H1 (cell line): ENCODE data around the gene ABI2. TPM values are rescaled to one million over a fixed set of nuclear protein-coding genes. Genes with fewer than 3 reads are reported as not detected.
A peak's percentile ranks its signal among the peaks of the same experiment; 100 is the strongest.

Experiments
- CTCF ChIA-PET: fragments of 300-600 bp; sonication (Branson Sonifier 250); formaldehyde crosslinking; loops from one replicate; lab custom pipeline; 2021; ENCODE audit not compliant: partially characterized antibody; lab: Charles Lee
- POLR2A ChIA-PET: fragments of 300-600 bp; sonication (Branson Sonifier 250); formaldehyde crosslinking; loops from one replicate; lab custom pipeline; 2021; ENCODE audit warnings: inconsistent platforms; ENCODE audit not compliant: partially characterized antibody; lab: Charles Lee
- DNase-seq, 2 experiments: peaks; one replicate each; pipeline versions ENCODE4 v3.0.0 to v3.0.0-alpha.2; 2010 to 2022; ENCODE audit warnings: low spot score in 2 of 2, low read depth in 1 of 2, mixed read lengths in 1 of 2
- FAIRE-seq: peaks from 2 replicates; lab custom pipeline; 2011; peaks lifted over from hg19 to GRCh38; lab: Jason Lieb, UNC
- H2AFZ ChIP-seq: 2 replicates; pipeline ENCODE4 v1.8.1; 2012; ENCODE audit warnings: low read length, inconsistent platforms
- H2AK5ac ChIP-seq: 2 replicates; pipeline ENCODE4 v1.6.1; 2013; ENCODE audit warnings: low read depth, low read length
- H2BK120ac ChIP-seq: replicated peaks from 2 replicates; pipeline ENCODE3; 2013; ENCODE audit warnings: low read depth, low read length, inconsistent platforms
- H2BK12ac ChIP-seq: 2 replicates; pipeline ENCODE4 v1.6.1; 2013; ENCODE audit warnings: low read depth, low read length
- H2BK15ac ChIP-seq: 2 replicates; pipeline ENCODE4 v1.6.1; 2013; ENCODE audit warnings: low read length
- H2BK20ac ChIP-seq: 2 replicates; pipeline ENCODE4 v1.6.1; 2013; ENCODE audit warnings: low read length
- H2BK5ac ChIP-seq: 2 replicates; pipeline ENCODE4 v1.6.1; 2013; ENCODE audit warnings: low read depth, low read length
- H3K14ac ChIP-seq: 2 replicates; pipeline ENCODE4 v1.6.1; 2013; ENCODE audit warnings: inconsistent platforms; ENCODE audit not compliant: insufficient read length
- H3K18ac ChIP-seq: 2 replicates; pipeline ENCODE4 v1.6.1; 2013; ENCODE audit warnings: low read length; ENCODE audit errors: extremely low read depth
- H3K23ac ChIP-seq: 2 replicates; pipeline ENCODE4 v1.6.1; 2013; ENCODE audit warnings: inconsistent platforms; ENCODE audit not compliant: insufficient read length
- H3K23me2 ChIP-seq: 2 replicates; pipeline ENCODE4 v1.6.1; 2013; ENCODE audit warnings: low read depth, low read length
- H3K27ac ChIP-seq: 2 replicates; pipeline ENCODE4 v1.6.1; 2011; ENCODE audit warnings: low read depth, low read length, inconsistent platforms
- H3K27me3 ChIP-seq, 4 experiments: replicated peaks in 1 of 4; 1 replicate in 1 of 4; 2 replicates in 3 of 4; pipeline versions ENCODE4 v1.6.1 to v1.8.1; 2011 to 2013; ENCODE audit warnings: low read length in 3 of 4, mild to moderate bottlenecking in 3 of 4, inconsistent platforms in 2 of 4, mixed read lengths in 2 of 4, moderate library complexity in 1 of 4; ENCODE audit not compliant: control insufficient read depth in 3 of 4, insufficient read depth in 3 of 4; ENCODE audit errors: extremely low read depth in 1 of 4
- H3K36me3 ChIP-seq, 4 experiments: 2 replicates each; pipeline versions ENCODE4 v1.6.1 to v1.8.1; 2011 to 2013; ENCODE audit warnings: mild to moderate bottlenecking in 4 of 4, low read length in 3 of 4, moderate library complexity in 2 of 4, control low read depth in 1 of 4, inconsistent platforms in 1 of 4; ENCODE audit not compliant: insufficient read depth in 4 of 4, control insufficient read depth in 2 of 4
- H3K4ac ChIP-seq: replicated peaks from 2 replicates; pipeline ENCODE3; 2013; ENCODE audit warnings: low read length, low read depth, mixed read lengths, inconsistent platforms; ENCODE audit not compliant: insufficient read length
- H3K4me1 ChIP-seq, 4 experiments: replicated peaks in 1 of 4; 1 replicate in 1 of 4; 2 replicates in 3 of 4; pipeline versions ENCODE4 v1.6.1 to v1.8.1; 2011 to 2013; ENCODE audit warnings: low read length in 3 of 4, inconsistent platforms in 2 of 4, mixed read lengths in 1 of 4; ENCODE audit not compliant: insufficient read depth in 4 of 4, control insufficient read depth in 3 of 4
- H3K4me2 ChIP-seq, 2 experiments: 2 replicates each; pipeline versions ENCODE4 v1.6.1 to v1.8.1; 2011 to 2013; ENCODE audit warnings: low read depth in 2 of 2, low read length in 2 of 2, control low read depth in 1 of 2, inconsistent platforms in 1 of 2, mild to moderate bottlenecking in 1 of 2; ENCODE audit not compliant: insufficient read depth in 1 of 2
- H3K4me3 ChIP-seq, 4 experiments: fragments of 200-600, 300-600 bp in 1 of 4; sonication (generic), shearing (Covaris generic), sonication (Bioruptor Twin) in 1 of 4; 2 replicates each; pipeline versions ENCODE4 v1.5.1 to v1.8.1; 2011 to 2016; ENCODE audit warnings: low read length in 4 of 4, low read depth in 3 of 4, control low read depth in 2 of 4, inconsistent platforms in 2 of 4, mild to moderate bottlenecking in 2 of 4, mixed read lengths in 1 of 4, moderate library complexity in 1 of 4; ENCODE audit not compliant: insufficient read depth in 2 of 4; ENCODE audit errors: extremely low read depth in 1 of 4
- H3K56ac ChIP-seq: replicated peaks from 2 replicates; pipeline ENCODE3; 2013; ENCODE audit warnings: low read depth, mild to moderate bottlenecking, mixed read lengths, low read length, inconsistent platforms; ENCODE audit not compliant: insufficient read length
- H3K79me1 ChIP-seq: 2 replicates; pipeline ENCODE4 v1.6.1; 2013; ENCODE audit warnings: low read depth, low read length, control low read depth
- H3K79me2 ChIP-seq, 2 experiments: 2 replicates each; pipeline versions ENCODE4 v1.6.1 to v1.8.1; 2012 to 2013; ENCODE audit warnings: low read length in 2 of 2, mild to moderate bottlenecking in 2 of 2, inconsistent platforms in 1 of 2; ENCODE audit not compliant: insufficient read depth in 2 of 2, control insufficient read depth in 1 of 2
- H3K9ac ChIP-seq, 4 experiments: replicated peaks in 1 of 4; 1 replicate in 1 of 4; 2 replicates in 3 of 4; pipeline versions ENCODE4 v1.6.1 to v1.8.1; 2011 to 2013; ENCODE audit warnings: low read depth in 3 of 4, low read length in 3 of 4, control low read depth in 2 of 4, mild to moderate bottlenecking in 2 of 4, moderate library complexity in 2 of 4, inconsistent platforms in 1 of 4; ENCODE audit errors: extremely low read depth in 1 of 4
- H3K9me3 ChIP-seq, 2 experiments: 2 replicates each; pipeline versions ENCODE4 v1.6.1 to v1.8.1; 2012 to 2013; ENCODE audit warnings: mild to moderate bottlenecking in 2 of 2, moderate library complexity in 2 of 2, control low read depth in 1 of 2, inconsistent platforms in 1 of 2, low read depth in 1 of 2, low read length in 1 of 2, mixed read lengths in 1 of 2; ENCODE audit not compliant: insufficient read depth in 2 of 2
- H4K20me1 ChIP-seq, 2 experiments: replicated peaks in 1 of 2; 2 replicates each; pipeline versions ENCODE3 to v1.8.1; 2011 to 2013; ENCODE audit warnings: inconsistent platforms in 2 of 2, low read length in 2 of 2, mild to moderate bottlenecking in 1 of 2; ENCODE audit not compliant: insufficient read depth in 2 of 2, control insufficient read depth in 1 of 2
- H4K5ac ChIP-seq: 2 replicates; pipeline ENCODE4 v1.6.1; 2013; ENCODE audit warnings: low read length, low read depth, mixed read lengths, inconsistent platforms; ENCODE audit not compliant: insufficient read length
- H4K8ac ChIP-seq: 2 replicates; pipeline ENCODE4 v1.8.0; 2013; ENCODE audit warnings: mild to moderate bottlenecking, moderate library complexity, low read length, inconsistent platforms; ENCODE audit not compliant: insufficient read depth; ENCODE audit errors: extremely low read depth
- H4K91ac ChIP-seq: replicated peaks from 2 replicates; pipeline ENCODE3; 2013; ENCODE audit warnings: low read length, mixed read lengths, inconsistent platforms; ENCODE audit not compliant: insufficient read length
- CBX5 ChIP-seq: fragments of 300-800, 300-1000 bp; sonication (generic); IDR thresholded peaks from 2 replicates; pipeline ENCODE4 v1.7.1; 2016; ENCODE audit warnings: antibody characterized with exemption, low read length, low read depth
- CTCF ChIP-seq, 3 experiments: IDR thresholded peaks; 1 replicate in 2 of 3; 2 replicates in 1 of 3; pipeline versions ENCODE4 v1.5.1 to v1.6.1; 2011; ENCODE audit warnings: low read length in 3 of 3, mild to moderate bottlenecking in 3 of 3, inconsistent platforms in 2 of 3, low read depth in 1 of 3, moderate library complexity in 1 of 3; ENCODE audit not compliant: insufficient read depth in 1 of 3; ENCODE audit errors: control extremely low read depth in 1 of 3
- FOSL1 ChIP-seq: IDR thresholded peaks from 2 replicates; pipeline ENCODE4 v1.6.1; 2011; ENCODE audit warnings: mild to moderate bottlenecking, low read depth, low read length, moderate library complexity; ENCODE audit not compliant: insufficient read depth
- RFX5 ChIP-seq: IDR thresholded peaks from 2 replicates; pipeline ENCODE4 v1.6.1; 2011; ENCODE audit warnings: low read depth, low read length, improper control_type of control experiment, borderline replicate concordance
- SIRT6 ChIP-seq: IDR thresholded peaks from one replicate; pipeline ENCODE4 v1.7.1; 2012; ENCODE audit warnings: low read length, inconsistent platforms
- SIX5 ChIP-seq: IDR thresholded peaks from 2 replicates; pipeline ENCODE4 v1.6.1; 2011; ENCODE audit warnings: mild to moderate bottlenecking, low read depth, low read length
- SP4 ChIP-seq: IDR thresholded peaks from 2 replicates; pipeline ENCODE4 v1.6.1; 2012; ENCODE audit warnings: low read length, inconsistent platforms
- SUZ12 ChIP-seq: fragments of 200-600 bp; sonication (generic); IDR thresholded peaks from 2 replicates; pipeline ENCODE4 v1.6.1; 2012; ENCODE audit warnings: mild to moderate bottlenecking, inconsistent platforms, low read length, moderate library complexity, mixed read lengths
- TEAD4 ChIP-seq: IDR thresholded peaks from 2 replicates; pipeline ENCODE4 v1.6.1; 2012; ENCODE audit warnings: low read depth, low read length, inconsistent platforms, mixed read lengths
- WGBS, 2 experiments: shearing (Covaris generic) in 1 of 2; methylation state at CpG; one replicate each; pipeline versions ENCODE4 v1.1.6 to v1.1.7; 2013 to 2015; ENCODE audit warnings: low lambda C conversion rate in 2 of 2, mixed read lengths in 2 of 2, inconsistent platforms in 1 of 2, low coverage in 1 of 2, missing lambda C conversion rate in 1 of 2; ENCODE audit not compliant: insufficient replicate concordance in 2 of 2, insufficient coverage in 1 of 2, insufficient read length in 1 of 2; ENCODE audit errors: extremely low coverage in 1 of 2, missing lambda C conversion rate in 1 of 2; 5-methylcytosine and 5-hydroxymethylcytosine counted together
- polyA plus RNA-seq, 7 experiments: library from polyadenylated mRNA; depleted of rRNA in 3 of 7; stranded (reverse) in 5 of 7; unstranded in 2 of 7; fragments of >200 nt in 5 of 7; fragments of 200-250 nt in 2 of 7; gene quantifications; 1 replicate in 5 of 7; 2 replicates in 1 of 7; 4 replicates in 1 of 7; pipeline versions ENCODE4 v1.2.1 to v1.2.3, GENCODE V29; 2011 to 2013; ENCODE audit warnings: missing spikeins in 2 of 7, mixed read lengths in 2 of 7
- total RNA-seq: library from RNA; stranded (reverse); fragmentation: NEBNext Ultra II Directional; extraction: Animal tissue kit (Norgen Biotek cat#: 25700); gene quantifications from 2 replicates; pipeline ENCODE4 v1.2.1, GENCODE V29; 2021

Gene ABI2
- total and polyA plus RNA-seq, 2 of the 8 experiments (the other 6 are each of a cell fraction or from before 2014, with no cell fraction given), result 62.3 to 118 TPM

- CTCF ChIA-PET, result interaction anchor here (0.5 to 2.5 kb wide), 17 partner anchors 18 to 430 kb away, joined by 3 to 28 read pairs (median 3); no protein-coding TSS in a partner anchor
- TF ChIP-seq RFX5 (no peak), SP4 (peak; percentile 38; the same call in 1 of the 2 replicates), SUZ12 (no peak), SIRT6 (no peak), CBX5 (no peak), FOSL1 (no peak), SIX5 (no peak), TEAD4 (no peak), CTCF (IDR thresholded peaks at IDR 0.05; ENCODE audit: control extremely low read depth in 1 of 3, insufficient read depth in 1 of 3, low read depth in 1 of 3, low read length in 3 of 3) (peak; percentile 49 to 81 (median 71))
Measured at GRCh38 chr2:203484266-203485112, 156.3 kb downstream of the ABI2 start.

More at GRCh38 chr2:203484266-203485112, 156.3 kb downstream of the ABI2 start:
- no peak overlapping the region for H3K18ac ChIP-seq
- peaks cover 0 to 2% (median 1%) of the 10 kb centered on the region in 4 experiments; a peak in 6 of 8 replicates for H3K36me3 ChIP-seq
- H2AK5ac ChIP-seq, result no peak overlapping the region
- H3K9me3 ChIP-seq, result no peaks in the 10 kb centered on the region
- no peak overlapping the region for H2BK20ac ChIP-seq
- H2BK120ac ChIP-seq, result no peak overlapping the region
- no peak for DNase-seq
- H3K79me1 ChIP-seq, result no peaks in the 10 kb centered on the region; the same call in 1 of the 2 replicates
- H3K27ac ChIP-seq, result peak overlapping the region; percentile 12; the same call in 1 of the 2 replicates
- no peak overlapping the region for H2AFZ ChIP-seq
- no peaks in the 10 kb centered on the region for H3K79me2 ChIP-seq
- 76% methylated on average over 8 of the region's 8 CpGs; no CpG with 5 or more reads in 1 of the 2 experiments for WGBS, 2 experiments
- no peak overlapping the region for H2BK12ac ChIP-seq
- H3K23ac ChIP-seq, result no peak overlapping the region
- no peak overlapping the region for H4K91ac ChIP-seq
- no peak overlapping the region for H3K56ac ChIP-seq
- H3K4me1 ChIP-seq, result peaks cover 0 to 8% (median 4%) of the 10 kb centered on the region in 4 experiments; a peak in 3 of 7 replicates
- H3K14ac ChIP-seq, result no peak overlapping the region
- POLR2A ChIA-PET, result no interaction called here
- H3K23me2 ChIP-seq, result no peaks in the 10 kb centered on the region
- H4K5ac ChIP-seq, result no peak overlapping the region
- no peak overlapping the region for H3K4ac ChIP-seq
- H4K20me1 ChIP-seq, result no peaks in the 10 kb centered on the region
- H2BK5ac ChIP-seq, result no peak overlapping the region
- peak; percentile 84 for FAIRE-seq
- no peak overlapping the region for H4K8ac ChIP-seq
- peak overlapping the region in 1 of 2 experiments; percentile 46; a peak in 2 of 4 replicates for H3K4me2 ChIP-seq
- H3K4me3 ChIP-seq, result no peak overlapping the region
- H3K27me3 ChIP-seq, result peaks cover 0 to under 1% (median 0%) of the 10 kb centered on the region in 4 experiments; a peak in 1 of 7 replicates
- no peak overlapping the region for H2BK15ac ChIP-seq
- H3K9ac ChIP-seq, result no peak overlapping the region
